Heart right ventricle (tissue), 16 donors: ENCODE results near the gene ZNF865. TPM values are rescaled to one million over a fixed set of nuclear protein-coding genes. Genes with fewer than 3 reads are reported as not detected.
A peak's percentile ranks its signal among the peaks of the same experiment; 100 is the strongest.

ENCODE experiments used
- ATAC-seq, 8 donors: fragments of 200-7000 bp; cut with Tn5 transposase; one replicate each; pipeline ENCODE4 v1.9.1; 2020; ENCODE audit warnings: mild to moderate bottlenecking in 8 of 8, moderate library complexity in 8 of 8, moderate number of reproducible peaks in 1 of 8
- DNase-seq, 2 donors: peaks; one replicate each; pipeline ENCODE4 v3.0.0-alpha.2; 2020
- H3K27ac ChIP-seq, 10 donors: fragments of 200-600 bp; sonication (generic) in 2 of 10; one replicate each; pipeline versions ENCODE4 v1.5.0 to v1.8.0; 2020 to 2022; ENCODE audit warnings: mild to moderate bottlenecking in 3 of 10
- H3K27me3 ChIP-seq, 7 donors: fragments of 200-600 bp; one replicate each; pipeline ENCODE4 v1.8.0; 2021 to 2022; ENCODE audit warnings: mild to moderate bottlenecking in 2 of 7
- H3K36me3 ChIP-seq, 9 donors: fragments of 200-600 bp; sonication (generic) in 1 of 9; one replicate each; pipeline versions ENCODE4 v1.5.0 to v1.8.0; 2020 to 2022; ENCODE audit warnings: mild to moderate bottlenecking in 2 of 9
- H3K4me1 ChIP-seq, 9 donors: fragments of 200-600 bp; sonication (generic) in 1 of 9; one replicate each; pipeline versions ENCODE4 v1.5.0 to v1.8.0; 2020 to 2022; ENCODE audit warnings: mild to moderate bottlenecking in 4 of 9
- H3K4me3 ChIP-seq, 10 donors: fragments of 200-600 bp; sonication (generic) in 2 of 10; one replicate each; pipeline versions ENCODE4 v1.5.0 to v1.8.0; 2020 to 2022; ENCODE audit warnings: mild to moderate bottlenecking in 7 of 10, moderate library complexity in 2 of 10
- H3K9me3 ChIP-seq, 11 donors: fragments of 200-600 bp in 10 of 11; sonication (generic) in 2 of 11; one replicate each; pipeline versions ENCODE4 v1.5.0 to v1.8.0; 2013 to 2022; ENCODE audit warnings: mild to moderate bottlenecking in 2 of 11, control low read depth in 1 of 11, moderate library complexity in 1 of 11
- CTCF ChIP-seq, 9 donors: fragments of 200-600 bp; sonication (generic) in 2 of 9; IDR thresholded peaks; one replicate each; pipeline versions ENCODE4 v1.5.0 to v1.8.0; 2021 to 2022; ENCODE audit warnings: antibody characterized with exemption in 9 of 9, mild to moderate bottlenecking in 5 of 9, moderate library complexity in 1 of 9
- WGBS, 2 donors: extraction: QIAGEN DNeasy Blood & Tissue Kit; methylation state at CpG; one replicate each; pipeline ENCODE4 v1.1.7; 2013; ENCODE audit warnings: inconsistent platforms in 1 of 2; 5-methylcytosine and 5-hydroxymethylcytosine counted together
- intact Hi-C, 10 donors: fragments of 100-400 bp; cut with DNase I; formaldehyde crosslinking; loops; one replicate each; pipeline versions ENCODE4 v1.11.1 to v1.14.2; 2022
- polyA plus RNA-seq, 2 donors: library from polyadenylated mRNA; stranded (reverse); fragments of 200-250 nt; gene quantifications; one replicate each; pipeline ENCODE4 v1.2.3, GENCODE V29; 2013
- total RNA-seq, 10 donors: library from RNA; stranded (reverse); fragmentation: NEBNext Ultra II Directional in 3 of 10; extraction: Animal tissue kit (Norgen Biotek cat#: 25700) in 3 of 10; gene quantifications; one replicate each; pipeline versions ENCODE4 v1.2.1 to v1.2.4, GENCODE V29; 2021 to 2023
- donor health status: Arrhythmogenic right ventricular cardiomyopathy.
- donor health status: ischemic (EF 13 %, LVEDD 7.1; RV severe dilation, severe dysfunction).
- donor health status: healthy with polysubstance abuse.
- donor health status: DM: no; HTN: yes; CAD: no.
- donor health status: DM: no; HTN: no; CAD: no.
- donor health status: ischemic (EF 25% LVEDD 6.9; RV normal size, moderate dysfunction).
- donor health status: ischemic (EF 25% LVEDD 5.7; RV mildly dilated, moderate dysfunction).
- donor health status: healthy.
- donor health status: DM: yes; HTN: yes; CAD: no.
- donor health status: Ischemic cardiomyopathy.
- donor health status: ischemic (EF 35%, LVEDD 5.7; RV mildly dilated, moderate dysfunction).
- donor health status: nonischemic (EF 11% LVEDD 7.7; RV severe dilation, severe dysfunction).
- donor health status: DM: yes; HTN: yes; CAD: no.
- donor health status: PGD.
- donor health status: ischemic (EF 29% LVEDD 5.4; RV normal size, mild dysfunction).
- donor health status: nonischemic (EF 23%, LVEDD 6.1; RV moderate dilation, normal function).

ZNF865 gene
- total and polyA plus RNA-seq, 12 donors, result 11.8 to 26.5 (median 13.7) TPM

- WGBS, 2 donors, result 91 to 93% methylated on average over 5 of the region's 5 CpGs
- no peak overlapping the region for H3K27ac ChIP-seq
- H3K4me1 ChIP-seq, result peaks cover 8 to 63% (median 36%) of the 10 kb centered on the region in 9 donors
These were observed 3.9 kb downstream of the ZNF865 start for GRCh38 chr19:55609326-55609725.

DNA sequence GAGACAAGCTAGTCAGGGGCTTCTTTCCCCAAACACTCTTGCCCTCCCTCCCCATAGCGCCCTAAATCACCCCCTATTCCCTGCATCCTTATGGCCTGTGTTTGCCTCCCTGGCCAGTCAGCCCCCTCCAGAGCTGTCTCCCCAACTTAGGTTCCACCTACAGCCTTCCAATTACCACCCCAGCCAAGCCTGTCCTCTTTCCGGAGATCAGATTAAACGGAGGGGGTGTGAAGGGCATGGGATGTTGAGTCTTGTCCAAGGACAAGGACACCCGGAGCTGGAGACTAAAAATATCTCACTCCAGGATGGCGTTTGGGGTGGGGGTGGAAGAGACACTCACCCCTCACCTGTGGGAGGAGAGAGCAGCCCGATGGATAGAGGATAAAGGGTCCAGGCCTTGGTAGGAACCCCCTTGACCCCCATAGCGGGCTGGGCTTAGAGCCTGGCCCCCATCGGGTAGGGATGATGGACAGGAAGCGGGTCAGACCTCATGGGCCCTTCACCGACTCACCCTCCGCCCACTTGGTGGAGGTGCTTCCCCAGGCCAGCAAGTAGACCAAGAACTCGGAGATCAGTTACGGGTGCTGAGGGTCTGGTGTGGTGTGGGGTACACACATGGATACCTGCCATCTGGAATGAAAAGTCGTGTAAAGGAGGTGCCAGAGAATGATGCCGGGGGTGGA is 6.0 kb downstream of the ZNF865 start:
- H3K27me3 ChIP-seq, result no peaks in the 10 kb centered on the region
- peaks cover 8 to 50% (median 28%) of the 10 kb centered on the region in 9 donors for H3K4me1 ChIP-seq
- H3K9me3 ChIP-seq, result peaks cover 0 to 4% (median 0%) of the 10 kb centered on the region in 11 donors
- peaks cover 6 to 72% (median 23%) of the 10 kb centered on the region in 9 donors for H3K36me3 ChIP-seq
- 48 to 60% methylated on average over 15 of the region's 15 CpGs for WGBS, 2 donors
- ATAC-seq (peak; percentile 31 to 93 (median 74)), DNase-seq (peak in 1 of 2 donors; percentile 54)
- peak overlapping the region in 3 of 10 donors; percentile 3 to 17 (median 6) for H3K4me3 ChIP-seq
- TF ChIP-seq CTCF (IDR thresholded peaks at IDR 0.05), result no peak
- peak overlapping the region; percentile 11 to 86 (median 79) for H3K27ac ChIP-seq
- intact Hi-C loops, result no loop called here

More at GRCh38 chr19:55609326-55609725, 3.9 kb downstream of the ZNF865 start:
- peaks cover 0 to 53% (median 7%) of the 10 kb centered on the region in 9 donors for H3K36me3 ChIP-seq
- ATAC-seq, result no peak
- H3K4me3 ChIP-seq, result no peak overlapping the region
- H3K9me3 ChIP-seq, result peaks cover 0 to 4% (median 0%) of the 10 kb centered on the region in 11 donors
- no peak for DNase-seq
- H3K27me3 ChIP-seq, result no peaks in the 10 kb centered on the region
- intact Hi-C loops, result loop anchor here in 3 of 10 donors (5.0 to 10.0 kb wide), 2 partner anchors 92 to 95 kb away; no protein-coding TSS in a partner anchor
- no peak for TF ChIP-seq CTCF (IDR thresholded peaks at IDR 0.05)

GRCh38 chr19:55611983-55612645 is 6.7 kb downstream of the ZNF865 start:
- peaks cover 8 to 43% (median 21%) of the 10 kb centered on the region in 9 donors for H3K4me1 ChIP-seq
- intact Hi-C loops, result no loop called here
- 56 to 65% methylated on average over 3 of the region's 3 CpGs for WGBS, 2 donors
- no peaks in the 10 kb centered on the region for H3K27me3 ChIP-seq
- peak overlapping the region in 3 of 10 donors; percentile 3 to 17 (median 6) for H3K4me3 ChIP-seq
- peak overlapping the region; percentile 11 to 86 (median 79) for H3K27ac ChIP-seq
- ATAC-seq, result peak in 6 of 8 donors; percentile 5 to 53 (median 36)
- DNase-seq, result no peak
- peaks cover 0 to 4% (median 0%) of the 10 kb centered on the region in 11 donors for H3K9me3 ChIP-seq
- TF ChIP-seq CTCF (IDR thresholded peaks at IDR 0.05), result no peak
- H3K36me3 ChIP-seq, result peaks cover 6 to 72% (median 26%) of the 10 kb centered on the region in 9 donors

GRCh38 chr19:55613396-55613795 is 7.9 kb downstream of the ZNF865 start:
- WGBS, 2 donors, result 93 to 94% methylated on average over 21 to 27 of the region's 27 CpGs
- DNase-seq (no peak), ATAC-seq (no peak)
- Histone ChIP-seq H3K27me3 (no peaks in the 10 kb centered on the region), H3K9me3 (peaks cover 0 to 4% (median 0%) of the 10 kb centered on the region in 11 donors), H3K4me3 (no peak overlapping the region), H3K36me3 (peaks cover 6 to 75% (median 34%) of the 10 kb centered on the region in 9 donors), H3K4me1 (peaks cover 8 to 31% (median 21%) of the 10 kb centered on the region in 9 donors), H3K27ac (peak overlapping the region in 1 of 10 donors; percentile 33)
- intact Hi-C loops, result no loop called here
- TF ChIP-seq CTCF (IDR thresholded peaks at IDR 0.05), result no peak
